LNCAP (cell line): ENCODE data around the gene SATB2.

Source experiments
- TF ChIP-seq, protein P1 (sequence below): fragments of 450-650 bp; IDR thresholded peaks from 2 replicates; pipeline ENCODE4 v1.5.1; 2017; ENCODE audit warnings: mild to moderate bottlenecking

Gene SATB2

GRCh38 chr2:199306116-199306515 is 151.6 kb downstream of the SATB2 start:
- TF ChIP-seq, protein P1, sequence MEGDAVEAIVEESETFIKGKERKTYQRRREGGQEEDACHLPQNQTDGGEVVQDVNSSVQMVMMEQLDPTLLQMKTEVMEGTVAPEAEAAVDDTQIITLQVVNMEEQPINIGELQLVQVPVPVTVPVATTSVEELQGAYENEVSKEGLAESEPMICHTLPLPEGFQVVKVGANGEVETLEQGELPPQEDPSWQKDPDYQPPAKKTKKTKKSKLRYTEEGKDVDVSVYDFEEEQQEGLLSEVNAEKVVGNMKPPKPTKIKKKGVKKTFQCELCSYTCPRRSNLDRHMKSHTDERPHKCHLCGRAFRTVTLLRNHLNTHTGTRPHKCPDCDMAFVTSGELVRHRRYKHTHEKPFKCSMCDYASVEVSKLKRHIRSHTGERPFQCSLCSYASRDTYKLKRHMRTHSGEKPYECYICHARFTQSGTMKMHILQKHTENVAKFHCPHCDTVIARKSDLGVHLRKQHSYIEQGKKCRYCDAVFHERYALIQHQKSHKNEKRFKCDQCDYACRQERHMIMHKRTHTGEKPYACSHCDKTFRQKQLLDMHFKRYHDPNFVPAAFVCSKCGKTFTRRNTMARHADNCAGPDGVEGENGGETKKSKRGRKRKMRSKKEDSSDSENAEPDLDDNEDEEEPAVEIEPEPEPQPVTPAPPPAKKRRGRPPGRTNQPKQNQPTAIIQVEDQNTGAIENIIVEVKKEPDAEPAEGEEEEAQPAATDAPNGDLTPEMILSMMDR, result no peak

- TF ChIP-seq, protein P1, result no peak
Measured at GRCh38 chr2:199303728-199304177, 154.0 kb downstream of the SATB2 start.

DNA sequence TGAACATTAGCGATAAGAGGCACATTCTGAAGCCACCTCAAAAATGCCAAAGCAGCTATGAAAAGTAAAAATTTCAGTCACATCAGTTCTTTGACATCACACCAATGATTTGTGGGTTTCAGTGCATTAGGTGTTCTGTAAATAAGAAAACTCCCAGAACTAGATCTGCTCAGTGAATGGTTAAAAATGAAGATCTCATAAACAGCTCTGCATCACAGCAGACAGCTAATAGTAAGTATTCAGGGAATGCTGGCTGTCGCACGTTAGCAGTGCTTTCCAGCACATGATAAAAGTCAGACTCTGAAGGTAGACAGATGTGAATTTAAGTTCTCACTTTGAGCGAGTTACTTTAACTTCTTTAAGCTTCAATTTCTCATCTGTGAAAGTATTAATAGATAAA is 154.9 kb downstream of the SATB2 start:
- TF ChIP-seq, protein P1, result no peak

DNA sequence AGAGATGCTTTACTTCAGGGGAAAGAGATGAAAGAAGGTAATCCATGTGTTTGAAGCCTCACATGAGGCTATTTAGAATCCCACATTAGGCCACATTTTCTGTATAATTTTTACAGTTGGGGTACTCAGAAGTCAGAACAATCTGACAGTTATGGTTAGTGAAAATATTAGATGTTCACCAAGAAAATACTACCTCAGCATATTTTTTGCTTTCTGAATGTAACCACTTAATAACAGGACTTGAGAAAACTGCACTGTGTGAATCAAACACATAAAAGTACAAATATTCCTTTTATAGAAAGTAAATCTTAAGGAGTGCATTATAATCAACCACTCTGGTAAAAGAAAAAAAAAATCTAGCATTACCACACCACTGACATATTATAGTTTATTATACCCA is 169.3 kb downstream of the SATB2 start:
- TF ChIP-seq, protein P1, result no peak

- TF ChIP-seq, protein P1, result no peak
Measured at GRCh38 chr2:199282309-199282708, 175.4 kb downstream of the SATB2 start.

GRCh38 chr2:199279146-199279545 is 178.6 kb downstream of the SATB2 start:
- TF ChIP-seq, protein P1, result no peak

DNA sequence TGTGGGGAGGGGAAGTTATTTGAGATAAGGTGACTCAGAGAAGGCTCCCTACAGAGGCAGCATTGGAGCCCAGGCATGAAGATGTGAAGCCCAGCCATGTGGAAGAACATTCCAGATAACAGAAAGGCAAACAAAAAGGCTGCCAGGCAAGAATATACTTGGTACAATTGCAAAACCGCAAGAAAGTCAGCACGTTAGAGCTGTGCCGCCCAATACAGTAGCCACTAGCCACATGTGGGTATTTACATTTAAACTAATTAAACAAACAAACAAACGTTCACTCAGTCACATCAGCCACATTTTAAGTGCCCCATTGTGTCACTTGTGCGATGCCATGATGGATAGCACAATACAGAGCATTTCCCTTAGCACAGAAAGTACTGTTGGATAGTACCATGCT is 179.6 kb downstream of the SATB2 start:
- TF ChIP-seq, protein P1, result no peak

DNA sequence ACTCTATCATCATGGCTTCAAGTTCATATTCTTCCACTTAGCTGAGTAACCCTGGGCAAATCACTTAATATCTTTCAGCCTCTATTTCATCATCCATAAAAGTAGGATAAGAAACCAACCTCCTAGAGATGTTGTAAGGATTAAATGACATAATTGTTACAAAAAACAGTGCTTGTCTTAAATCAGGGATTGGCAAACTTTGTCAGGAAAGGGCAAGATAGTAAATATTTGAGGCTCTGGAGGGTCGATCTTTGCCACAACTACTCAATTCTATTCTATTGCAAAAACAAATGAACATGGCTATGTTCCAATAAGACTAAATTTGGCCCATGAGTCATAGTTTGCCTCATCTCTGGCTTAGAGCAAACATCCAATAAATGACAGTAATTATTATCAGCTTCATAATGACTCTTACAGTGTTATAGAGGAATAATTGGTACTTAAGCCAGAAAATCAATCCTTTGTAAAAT is 184.7 kb downstream of the SATB2 start:
- TF ChIP-seq, protein P1, result no peak
